ENCODE measurements around the gene CENPU. TPM values are rescaled to one million over a fixed set of nuclear protein-coding genes. Genes with fewer than 3 reads are reported as not detected.
"Not testable (repeated sequence)": the region's sequence is repeated elsewhere in the genome, so short reads cannot be mapped to it uniquely, and the experiment has no call there.

The CENPU gene
- total and polyA plus RNA-seq, 10 of the 15 experiments (the other 5 are each of a cell fraction or from before 2014, with no cell fraction given) = 26.6 to 90.8 (median 53.8) TPM

GRCh38 chr4:184740980-184741391, 7.1 kb upstream of the CENPU start:
- FAIRE-seq (no peak), DNase-seq (ENCODE audit: low read depth, low spot score) (no peak), ATAC-seq (no peak)
- Histone ChIP-seq H3K79me2 (ENCODE audit: control insufficient read depth, insufficient read depth, low read length) (no peaks in the 10 kb centered on the region), H3K9me3 (replicated peaks; ENCODE audit: control insufficient read depth, insufficient read depth, low read length) (no peaks in the 10 kb centered on the region; the same call in 2 of the 3 replicates), H3K4me2 (ENCODE audit: control insufficient read depth, insufficient read depth) (no peak overlapping the region), H3K9ac (ENCODE audit: control insufficient read depth, insufficient read depth, low read length) (no peak overlapping the region), H3K4me1 (ENCODE audit: control insufficient read depth, insufficient read depth, low read length) (no peaks in the 10 kb centered on the region), H3K36me3 (ENCODE audit: control insufficient read depth in 2 of 2, insufficient read depth in 2 of 2, low read length in 1 of 2) (no peaks in the 10 kb centered on the region), H4K20me1 (ENCODE audit: control insufficient read depth, insufficient read depth) (no peaks in the 10 kb centered on the region), H3K4me3 (no peak overlapping the region), H3K27me3 (replicated peaks in 1 of 2; ENCODE audit: control insufficient read depth in 2 of 2, insufficient read depth in 2 of 2, low read length in 1 of 2) (no peaks in the 10 kb centered on the region), H2AFZ (ENCODE audit: control insufficient read depth, low read depth, low read length) (no peak overlapping the region), H3K27ac (ENCODE audit: control insufficient read depth, insufficient read depth) (no peak overlapping the region)
- intact Hi-C loops (cut with micrococcal nuclease; ENCODE audit: unreplicated experiment) (loop anchor here (10.0 kb wide), 1 partner anchor 394 kb away; no protein-coding TSS in a partner anchor), in situ Hi-C loops (cut with MboI) (no loop called here)
- WGBS (ENCODE audit: insufficient coverage, insufficient replicate concordance, low lambda C conversion rate, missing lambda C conversion rate) = 94% methylated on average over 20 of the region's 20 CpGs
- ChIA-PET SMC1A (ENCODE audit: uncharacterized antibody, unreplicated experiment) (interaction anchor here (1.6 kb wide), 1 partner anchor 166 kb away, joined by 9 read pairs; no protein-coding TSS in a partner anchor), RAD21 (ENCODE audit: unreplicated experiment) (no interaction called here), POLR2A (no interaction called here), CTCF (interaction anchor here (1.2 kb wide), 1 partner anchor 295 kb away, joined by 3 read pairs; no protein-coding TSS in a partner anchor)
- no TSS peak for BruUV-seq (replicated peaks)
- TF ChIP-seq SIX5 (IDR thresholded peaks at IDR 0.05; ENCODE audit: low read depth, low read length, severe bottlenecking) (no peak), ZNF384 (IDR thresholded peaks at IDR 0.05; ENCODE audit: borderline replicate concordance, low read depth, low read length) (no peak), SMC3 (IDR thresholded peaks at IDR 0.05; ENCODE audit: borderline replicate concordance, low read length) (no peak), RAD51 (IDR thresholded peaks at IDR 0.05) (no peak), BCL11A (IDR thresholded peaks at IDR 0.05; ENCODE audit: low read depth, low read length) (no peak), HCFC1 (IDR thresholded peaks at IDR 0.05; ENCODE audit: low read length) (no peak), ZBED1 (IDR thresholded peaks at IDR 0.05; ENCODE audit: borderline replicate concordance) (no peak), SMARCA5 (IDR thresholded peaks at IDR 0.05) (no peak), ZNF207 (IDR thresholded peaks at IDR 0.05; ENCODE audit: borderline replicate concordance) (no peak), KLF5 (IDR thresholded peaks at IDR 0.05; ENCODE audit: partially characterized antibody) (no peak), SREBF2 (IDR thresholded peaks at IDR 0.05; ENCODE audit: low read length) (no peak), EED (IDR thresholded peaks at IDR 0.05; ENCODE audit: low read depth) (no peak), HDAC6 (IDR thresholded peaks at IDR 0.05; ENCODE audit: unreplicated experiment) (no peak), TCF3 (IDR thresholded peaks at IDR 0.05; ENCODE audit: borderline replicate concordance, insufficient read depth, low read depth, low read length) (no peak), NKRF (conservative IDR thresholded peaks at IDR 0.05) (no peak), ASH2L (IDR thresholded peaks at IDR 0.05; ENCODE audit: borderline replicate concordance, low read depth) (no peak), POLR2A (IDR thresholded peaks at IDR 0.05; ENCODE audit: low read depth, low read length) (no peak)
- TF ChIP-seq, protein P1, sequence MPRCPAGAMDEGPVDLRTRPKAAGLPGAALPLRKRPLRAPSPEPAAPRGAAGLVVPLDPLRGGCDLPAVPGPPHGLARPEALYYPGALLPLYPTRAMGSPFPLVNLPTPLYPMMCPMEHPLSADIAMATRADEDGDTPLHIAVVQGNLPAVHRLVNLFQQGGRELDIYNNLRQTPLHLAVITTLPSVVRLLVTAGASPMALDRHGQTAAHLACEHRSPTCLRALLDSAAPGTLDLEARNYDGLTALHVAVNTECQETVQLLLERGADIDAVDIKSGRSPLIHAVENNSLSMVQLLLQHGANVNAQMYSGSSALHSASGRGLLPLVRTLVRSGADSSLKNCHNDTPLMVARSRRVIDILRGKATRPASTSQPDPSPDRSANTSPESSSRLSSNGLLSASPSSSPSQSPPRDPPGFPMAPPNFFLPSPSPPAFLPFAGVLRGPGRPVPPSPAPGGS (IDR thresholded peaks at IDR 0.05; ENCODE audit: borderline replicate concordance, insufficient read depth, low read depth, low read length, poor library complexity, severe bottlenecking) = no peak

- intact Hi-C loops (cut with micrococcal nuclease; ENCODE audit: unreplicated experiment); BruUV-seq (replicated peaks); ATAC-seq; H3K27ac ChIP-seq (ENCODE audit: control insufficient read depth, insufficient read depth); H4K20me1 ChIP-seq (ENCODE audit: control insufficient read depth, insufficient read depth); H3K4me1 ChIP-seq (ENCODE audit: control insufficient read depth, insufficient read depth, low read length); RAD21 ChIA-PET (ENCODE audit: unreplicated experiment); H3K27me3 ChIP-seq (replicated peaks in 1 of 2; ENCODE audit: control insufficient read depth in 2 of 2, insufficient read depth in 2 of 2, low read length in 1 of 2); SMC1A ChIA-PET (ENCODE audit: uncharacterized antibody, unreplicated experiment); DNase-seq (ENCODE audit: low read depth, low spot score); H2AFZ ChIP-seq (ENCODE audit: control insufficient read depth, low read depth, low read length); POLR2A ChIA-PET; H3K9me3 ChIP-seq (replicated peaks; ENCODE audit: control insufficient read depth, insufficient read depth, low read length); FAIRE-seq; H3K4me2 ChIP-seq (ENCODE audit: control insufficient read depth, insufficient read depth); H3K4me3 ChIP-seq; CTCF ChIA-PET; H3K9ac ChIP-seq (ENCODE audit: control insufficient read depth, insufficient read depth, low read length); H3K36me3 ChIP-seq (ENCODE audit: control insufficient read depth in 2 of 2, insufficient read depth in 2 of 2, low read length in 1 of 2); H3K79me2 ChIP-seq (ENCODE audit: control insufficient read depth, insufficient read depth, low read length): not testable (repeated sequence)
- in situ Hi-C loops (cut with MboI) = loop anchor here (10.0 kb wide), 1 partner anchor 455 kb away; no protein-coding TSS in a partner anchor
- 23% methylated on average over 1 of the region's 1 CpG for WGBS (ENCODE audit: insufficient coverage, insufficient replicate concordance, low lambda C conversion rate, missing lambda C conversion rate)
Measured at GRCh38 chr4:184739575-184739974, 5.7 kb upstream of the CENPU start.
